Activated naive CD4-positive, alpha-beta T cell treated with anti-CD3 and anti-CD28 coated beads, Interleukin-2, amount 50 U/mL, for 16 hours (primary cell): ENCODE results near the gene COL2A1.
"Not testable (repeated sequence)": the region's sequence is repeated elsewhere in the genome, so short reads cannot be mapped to it uniquely, and the experiment has no call there.

ENCODE experiments used
- DNase-seq: peaks from one replicate; pipeline ENCODE4 v3.0.0-alpha.2; 2020

The COL2A1 gene

GRCh38 chr12:47972895-47973294 lies 31.4 kb downstream of the COL2A1 start:
- no peak for DNase-seq

- no peak for DNase-seq
Observed at GRCh38 chr12:47970843-47971242, 33.4 kb downstream of the COL2A1 start.

GRCh38 chr12:47969845-47970244 lies 34.4 kb downstream of the COL2A1 start:
- DNase-seq: no peak

- DNase-seq: no peak
Observed at GRCh38 chr12:47967461-47968321, 36.6 kb downstream of the COL2A1 start.

DNA sequence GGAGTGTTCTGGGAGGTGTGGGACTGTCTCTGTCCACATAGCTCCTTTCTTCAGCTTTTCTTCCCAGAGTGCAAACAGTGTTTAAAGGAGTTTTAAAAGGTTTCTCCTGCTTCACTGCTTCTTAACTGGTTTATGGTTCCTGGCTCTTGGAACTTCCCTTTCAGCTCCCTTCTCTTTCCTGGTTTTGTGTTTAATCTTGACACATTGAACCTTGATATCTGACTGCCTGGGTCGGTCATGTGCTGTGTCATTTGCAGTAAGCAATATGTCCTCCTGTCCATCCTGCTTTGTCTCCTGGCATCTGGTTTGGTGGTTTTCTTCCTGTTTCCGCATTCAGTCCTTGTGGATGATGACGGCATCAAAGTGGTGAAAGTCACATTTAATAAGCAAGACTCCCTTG lies 38.7 kb downstream of the COL2A1 start:
- DNase-seq: no peak

DNA sequence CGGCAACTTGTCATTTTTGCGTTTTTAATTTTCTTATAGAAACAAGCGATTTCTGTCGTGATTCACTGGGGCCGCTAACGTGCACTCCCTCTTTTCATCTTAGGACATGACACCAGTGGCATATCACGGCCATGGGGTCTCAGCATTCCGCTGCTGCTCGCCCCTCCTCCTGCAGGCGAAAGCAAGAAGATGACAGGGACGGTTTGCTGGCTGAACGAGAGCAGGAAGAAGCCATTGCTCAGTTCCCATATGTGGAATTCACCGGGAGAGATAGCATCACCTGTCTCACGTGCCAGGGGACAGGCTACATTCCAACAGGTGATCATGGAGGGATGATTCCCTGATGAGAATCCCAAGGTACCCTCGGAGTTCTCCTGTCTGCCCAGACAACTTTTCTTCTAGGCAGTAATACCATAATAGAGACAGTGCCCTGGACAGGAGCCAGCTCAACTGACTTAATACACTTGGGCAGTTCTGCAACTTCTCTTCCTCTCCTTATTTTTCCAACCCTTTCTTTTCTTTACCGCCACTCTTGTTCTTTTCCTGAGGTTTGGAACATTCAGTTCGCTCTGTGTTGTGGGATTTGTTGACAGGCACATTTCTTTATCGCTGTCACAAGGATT lies 40.1 kb downstream of the COL2A1 start:
- no peak for DNase-seq

- DNase-seq: peak; percentile 92
Observed at GRCh38 chr12:47963340-47964040, 40.8 kb downstream of the COL2A1 start, which contains the start of gene TMEM106C. Gene TMEM106C, plus strand, starts transcription at chr12:47963596. Its CDS starts 641 bp downstream, at chr12:47964237.

GRCh38 chr12:47962198-47962597 lies 42.1 kb downstream of the COL2A1 start:
- no peak for DNase-seq

GRCh38 chr12:47957671-47958070 lies 46.6 kb downstream of the COL2A1 start:
- DNase-seq: not testable (repeated sequence)

- no peak for DNase-seq
Observed at GRCh38 chr12:47955059-47955458, 49.2 kb downstream of the COL2A1 start.

- no peak for DNase-seq
Observed at GRCh38 chr12:47954467-47955045, 49.7 kb downstream of the COL2A1 start.

GRCh38 chr12:47954058-47954457 lies 50.2 kb downstream of the COL2A1 start:
- no peak for DNase-seq

DNA sequence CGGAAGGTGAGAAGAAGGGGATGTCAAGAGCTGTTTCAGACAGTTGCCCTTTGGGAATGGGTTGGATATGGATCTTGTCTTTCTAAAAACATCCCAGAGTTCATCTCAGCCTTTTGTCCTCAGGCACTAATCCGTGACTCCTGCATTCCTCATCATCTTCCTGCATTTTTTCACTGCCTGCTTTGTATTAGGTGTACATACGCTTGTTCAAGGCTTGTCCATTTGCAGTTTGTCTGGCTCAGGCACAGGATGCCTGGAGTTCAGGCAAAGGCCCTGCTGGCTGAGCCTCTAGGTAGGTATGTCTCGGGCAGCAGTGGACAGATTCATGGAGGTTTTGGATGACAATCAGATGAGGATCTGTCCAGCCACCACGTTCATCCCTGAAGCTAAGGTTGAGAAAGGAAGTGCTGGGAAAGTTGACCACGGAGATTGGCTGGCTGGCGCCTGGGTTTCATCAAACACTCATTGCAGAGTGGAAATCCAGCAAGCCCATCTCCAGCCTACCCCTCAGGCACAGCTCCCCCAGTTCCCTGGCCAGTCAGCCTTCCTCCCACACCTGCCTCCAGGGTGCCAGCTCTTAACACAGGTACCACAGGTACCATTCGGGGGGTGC lies 53.3 kb downstream of the COL2A1 start:
- no peak for DNase-seq

DNA sequence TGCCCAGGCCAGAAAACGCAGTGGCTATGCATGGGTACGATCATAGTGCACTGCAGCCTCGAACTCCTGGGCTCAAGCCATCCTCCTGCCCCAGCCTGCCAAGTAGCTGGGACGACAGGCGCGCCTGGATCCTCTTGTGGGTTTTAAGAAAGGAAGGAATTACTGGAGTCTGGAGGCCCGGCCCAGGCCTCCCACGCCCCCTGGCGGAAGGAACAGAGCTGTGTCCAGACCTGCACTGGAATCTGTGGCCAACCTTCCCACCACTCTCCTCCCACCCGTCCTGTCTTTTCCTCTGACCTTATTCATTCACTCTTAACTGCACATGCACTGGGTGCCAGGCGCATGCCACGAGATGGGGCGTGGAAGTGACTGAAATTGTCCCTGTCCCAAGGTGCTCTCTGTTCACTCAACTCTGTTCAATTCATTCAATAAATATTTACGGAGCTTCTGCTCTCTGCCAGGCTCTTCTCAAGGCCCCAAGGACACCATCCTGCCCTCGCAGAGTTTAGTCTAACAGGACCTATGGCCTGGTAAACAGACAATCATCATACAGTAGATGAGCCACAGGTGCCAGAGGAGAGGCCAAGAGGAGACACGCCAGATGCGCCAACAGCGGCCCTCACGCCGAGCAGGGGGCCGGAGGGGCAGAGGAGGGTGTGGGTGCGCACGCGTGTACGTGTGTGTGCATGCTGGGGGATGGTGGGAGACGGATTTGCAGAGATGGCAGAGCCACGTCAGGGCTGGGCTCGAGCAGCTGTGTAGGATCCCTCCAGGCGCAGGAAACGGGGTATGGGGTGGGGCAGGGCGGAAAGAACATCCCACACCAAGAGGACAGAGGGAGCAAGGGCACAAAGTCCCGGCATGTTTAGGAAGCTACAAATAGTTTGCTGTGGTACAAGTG lies 54.6 kb downstream of the COL2A1 start:
- DNase-seq: peak; percentile 48

DNA sequence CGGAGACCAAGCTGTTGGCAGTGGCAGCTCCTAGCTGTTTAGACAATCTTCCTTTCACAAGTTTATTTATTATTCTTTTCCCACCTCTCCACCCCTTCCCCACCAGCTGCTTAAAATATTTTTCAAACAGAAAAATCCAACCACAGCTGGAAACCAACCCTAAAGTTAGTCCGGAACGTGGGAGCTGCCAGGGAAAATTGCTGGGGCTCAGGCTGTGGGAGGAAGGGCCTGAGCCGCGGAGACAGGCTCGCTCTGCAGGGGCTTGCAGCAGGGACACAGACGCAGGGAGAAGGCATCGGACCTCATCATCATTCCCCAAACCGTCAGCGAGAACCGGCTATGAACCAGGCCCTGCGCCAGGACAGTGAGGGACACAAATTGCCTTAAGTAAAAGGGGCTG lies 56.9 kb downstream of the COL2A1 start:
- no peak for DNase-seq

GRCh38 chr12:47946413-47947323 lies 57.6 kb downstream of the COL2A1 start:
- DNase-seq: no peak

DNA sequence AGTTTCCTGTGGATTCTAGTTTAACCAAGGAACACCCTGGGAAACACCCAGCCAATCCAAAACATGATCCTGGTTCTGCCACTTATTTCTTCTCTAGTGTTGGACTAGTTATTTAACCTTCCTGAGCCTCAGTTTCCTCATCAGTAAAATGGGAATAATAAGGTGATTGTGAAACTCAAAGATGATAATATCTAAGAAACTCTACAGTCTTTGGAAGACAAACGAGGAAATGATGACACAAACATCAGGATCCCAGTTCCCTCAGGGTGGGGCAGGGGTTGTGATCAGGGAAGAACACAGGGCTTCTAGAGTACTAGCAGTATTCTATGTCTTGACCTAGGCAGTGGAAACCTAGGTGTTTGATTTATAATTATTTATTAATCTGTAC lies 58.9 kb downstream of the COL2A1 start:
- no peak for DNase-seq

DNA sequence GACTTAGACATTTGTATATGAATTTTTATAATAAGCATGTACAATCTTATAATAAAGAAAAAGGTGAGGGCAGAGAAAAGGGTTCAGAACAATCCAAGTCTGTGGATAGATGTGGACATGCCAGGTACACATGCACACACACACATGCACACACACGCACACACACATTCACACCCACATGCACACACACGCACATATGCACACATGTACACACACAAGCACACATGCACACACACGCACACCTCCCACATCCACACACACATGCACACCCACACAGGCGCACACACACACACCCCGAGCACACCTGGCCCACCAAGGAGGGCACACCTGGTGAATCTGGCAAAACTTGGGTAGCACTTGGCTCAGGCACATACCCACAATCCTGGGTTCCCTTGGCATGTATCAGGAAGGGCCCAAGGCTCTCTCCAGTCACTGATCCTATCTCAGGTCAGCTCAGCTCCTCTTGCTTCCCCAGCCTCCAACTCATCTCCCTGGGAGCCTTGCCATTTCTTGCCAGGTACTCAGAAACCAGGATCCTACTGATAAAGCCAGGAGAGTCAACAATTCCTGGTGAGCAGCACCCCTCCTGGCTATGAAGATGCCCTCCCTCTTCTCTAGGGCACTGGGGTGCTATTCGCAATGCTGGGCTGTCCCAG lies 59.5 kb downstream of the COL2A1 start:
- no peak for DNase-seq

DNA sequence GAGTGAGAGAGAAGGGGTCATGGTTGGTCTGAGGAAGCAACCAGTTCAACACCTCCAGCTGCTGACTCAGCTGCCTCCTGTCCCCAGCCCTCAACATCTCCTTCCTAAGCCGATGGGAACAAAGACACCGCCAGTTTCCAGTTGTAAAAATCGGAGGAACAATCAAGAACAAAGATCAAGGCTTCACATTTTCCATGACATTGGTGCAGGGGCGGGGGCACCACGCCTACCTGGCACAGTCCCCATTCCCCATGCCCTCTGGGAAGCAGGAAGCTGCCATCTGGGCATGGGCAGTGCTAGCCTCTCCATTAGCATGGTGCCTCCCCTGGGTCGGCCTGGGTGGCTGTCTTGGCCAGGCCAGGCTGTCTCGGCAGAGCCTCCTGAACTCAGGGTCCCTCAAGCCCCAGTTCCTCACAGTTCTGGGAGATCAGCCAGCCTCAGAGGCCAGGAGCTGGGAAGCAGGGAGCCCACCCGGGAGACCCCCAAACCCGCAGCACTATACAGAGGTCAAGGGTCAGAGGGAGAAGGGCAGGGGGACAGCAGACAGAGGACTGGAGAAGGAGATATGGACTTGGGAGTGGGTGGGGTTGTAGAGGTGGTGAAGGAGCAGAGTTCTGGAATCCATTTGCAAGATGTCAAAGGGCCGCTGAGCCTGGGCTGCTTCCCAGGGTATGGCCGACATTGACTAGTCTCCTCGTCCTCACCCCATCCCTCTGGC lies 60.5 kb downstream of the COL2A1 start:
- no peak for DNase-seq
